HEK293 (cell line): ENCODE measurements around the gene BACH2.

Experiments
- CTCF ChIA-PET: fragments of 350-600 bp; formaldehyde crosslinking; extraction: SDS; loops from one replicate; lab custom pipeline; 2021; ENCODE audit warnings: antibody characterized with exemption; lab: Yijun Ruan, JAX
- POLR2A ChIA-PET: fragments of 300-600 bp; formaldehyde crosslinking; extraction: SDS; loops from one replicate; lab custom pipeline; 2020; ENCODE audit warnings: antibody characterized with exemption, inconsistent platforms; lab: Yijun Ruan, JAX
- H3K27ac ChIP-seq: fragments of 200-500 bp; sonication (Bioruptor generic); 2 replicates; pipeline ENCODE4 v1.5.1; 2014; ENCODE audit warnings: low read depth, low read length, control low read depth, inconsistent platforms; ENCODE audit errors: extremely low read depth
- H3K36me3 ChIP-seq, 2 experiments: fragments of 200-500 bp in 1 of 2; sonication (Bioruptor generic) in 1 of 2; 1 replicate in 1 of 2; 2 replicates in 1 of 2; pipeline ENCODE4 v1.5.1; 2014 to 2017; ENCODE audit warnings: inconsistent platforms in 2 of 2, low read length in 2 of 2; ENCODE audit not compliant: control insufficient read depth in 2 of 2, insufficient read depth in 1 of 2
- H3K4me1 ChIP-seq: fragments of 200-500 bp; sonication (Bioruptor generic); 2 replicates; pipeline ENCODE4 v1.5.1; 2014; ENCODE audit warnings: mild to moderate bottlenecking, low read length, inconsistent platforms; ENCODE audit not compliant: control insufficient read depth, insufficient read depth
- H3K4me3 ChIP-seq: 2 replicates; pipeline ENCODE4 v1.5.1; 2011; ENCODE audit warnings: low read depth, mild to moderate bottlenecking, control low read depth, low read length, moderate library complexity
- H3K9me3 ChIP-seq: fragments of 200-500 bp; sonication (Bioruptor generic); 2 replicates; pipeline ENCODE4 v1.5.1; 2014; ENCODE audit warnings: low read depth, low read length, inconsistent platforms; ENCODE audit not compliant: control insufficient read depth, insufficient read depth
- AEBP2 ChIP-seq: fragments of 450-650 bp; formaldehyde crosslinking; IDR thresholded peaks from 2 replicates; pipeline ENCODE4 v1.5.1; 2016; ENCODE audit warnings: missing biosample characterization, missing genetic modification characterization, borderline replicate concordance
- EGR2 ChIP-seq: fragments of 450-650 bp; formaldehyde crosslinking; IDR thresholded peaks from 2 replicates; pipeline ENCODE4 v1.5.1; 2016; ENCODE audit warnings: low read depth, missing biosample characterization, missing genetic modification characterization
- KLF1 ChIP-seq: fragments of 450-650 bp; formaldehyde crosslinking; IDR thresholded peaks from 2 replicates; pipeline ENCODE4 v1.5.1; 2016; ENCODE audit warnings: missing biosample characterization, missing genetic modification characterization
- KLF7 ChIP-seq: fragments of 450-650 bp; formaldehyde crosslinking; IDR thresholded peaks from 2 replicates; pipeline ENCODE4 v1.5.1; 2016; ENCODE audit warnings: missing biosample characterization, missing genetic modification characterization, borderline replicate concordance
- KLF8 ChIP-seq: fragments of 450-650 bp; formaldehyde crosslinking; IDR thresholded peaks from 2 replicates; pipeline ENCODE4 v1.5.1; 2016; ENCODE audit warnings: missing biosample characterization, missing genetic modification characterization
- MZF1 ChIP-seq: fragments of 450-650 bp; formaldehyde crosslinking; IDR thresholded peaks from 2 replicates; pipeline ENCODE4 v1.5.1; 2017; ENCODE audit warnings: missing biosample characterization, missing genetic modification characterization, borderline replicate concordance
- ZBTB44 ChIP-seq: fragments of 450-650 bp; IDR thresholded peaks from 2 replicates; pipeline ENCODE4 v1.5.1; 2018; ENCODE audit warnings: missing biosample characterization, mild to moderate bottlenecking, missing genetic modification characterization
- ZFHX2 ChIP-seq: fragments of 450-650 bp; formaldehyde crosslinking; conservative IDR thresholded peaks from 2 replicates; pipeline ENCODE4 v1.5.1; 2016; ENCODE audit warnings: missing biosample characterization, missing genetic modification characterization
- ZIC2 ChIP-seq: fragments of 450-650 bp; formaldehyde crosslinking; IDR thresholded peaks from 2 replicates; pipeline ENCODE4 v1.5.1; 2016; ENCODE audit warnings: missing biosample characterization, missing genetic modification characterization
- ZNF138 ChIP-seq: fragments of 450-650 bp; formaldehyde crosslinking; IDR thresholded peaks from 2 replicates; pipeline ENCODE4 v1.5.1; 2016; ENCODE audit warnings: missing biosample characterization, missing genetic modification characterization, borderline replicate concordance
- ZNF174 ChIP-seq: fragments of 450-650 bp; formaldehyde crosslinking; IDR thresholded peaks from 2 replicates; pipeline ENCODE4 v1.5.0; 2017; ENCODE audit warnings: missing biosample characterization, mild to moderate bottlenecking, missing genetic modification characterization
- ZNF221 ChIP-seq: fragments of 450-650 bp; formaldehyde crosslinking; IDR thresholded peaks from 2 replicates; pipeline ENCODE4 v1.5.1; 2017; ENCODE audit warnings: missing biosample characterization, missing genetic modification characterization, borderline replicate concordance
- ZNF280C ChIP-seq: fragments of 450-650 bp; formaldehyde crosslinking; IDR thresholded peaks from 2 replicates; pipeline ENCODE4 v1.5.1; 2016; ENCODE audit warnings: missing biosample characterization, missing genetic modification characterization
- ZNF423 ChIP-seq: fragments of 450-650 bp; formaldehyde crosslinking; IDR thresholded peaks from 2 replicates; pipeline ENCODE4 v1.5.1; 2016; ENCODE audit warnings: missing biosample characterization, missing genetic modification characterization
- ZNF48 ChIP-seq: fragments of 450-650 bp; formaldehyde crosslinking; IDR thresholded peaks from 2 replicates; pipeline ENCODE4 v1.5.1; 2016; ENCODE audit warnings: missing biosample characterization, missing genetic modification characterization

Gene BACH2

GRCh38 chr6:89986650-89987074 lies 310.0 kb downstream of the BACH2 start:
- Histone ChIP-seq H3K4me3 (no peak overlapping the region), H3K4me1 (peaks cover 3% of the 10 kb centered on the region; the same call in 1 of the 2 replicates), H3K9me3 (no peaks in the 10 kb centered on the region)
- CTCF ChIA-PET, result interaction anchor here (0.6 to 2.1 kb wide), 9 partner anchors 11 to 1955 kb away, joined by 3 to 12 read pairs (median 3); no protein-coding TSS in a partner anchor
- TF ChIP-seq EGR2 (peak; percentile 29; the same call in 1 of the 2 replicates), KLF7 (tag by site-specific recombination) (no peak), KLF8 (no peak), ZFHX2 (tag by site-specific recombination) (peak; percentile 36; the same call in 1 of the 2 replicates)
- TF ChIP-seq, all 188 proteins: peak for 2
- Histone ChIP-seq H3K27ac (no peak overlapping the region), H3K36me3 (no peaks in the 10 kb centered on the region)
- POLR2A ChIA-PET, result interaction anchor here (1.0 to 1.2 kb wide), 2 partner anchors 13 to 46 kb away, joined by 3 to 4 read pairs; no protein-coding TSS in a partner anchor

- Histone ChIP-seq H3K27ac (no peak overlapping the region), H3K4me1 (peaks cover 3% of the 10 kb centered on the region; the same call in 1 of the 2 replicates), H3K9me3 (no peaks in the 10 kb centered on the region), H3K4me3 (no peak overlapping the region), H3K36me3 (no peaks in the 10 kb centered on the region)
- POLR2A ChIA-PET, result interaction anchor here (0.7 to 1.2 kb wide), 3 partner anchors 14 to 45 kb away, joined by 3 to 4 read pairs (median 3); no protein-coding TSS in a partner anchor
- TF ChIP-seq ZFHX2 (tag by site-specific recombination) (peak; percentile 91), ZNF280C (tag by site-specific recombination) (no peak), ZNF138 (tag by site-specific recombination) (no peak), ZBTB44 (tag by site-specific recombination) (no peak), AEBP2 (no peak), ZNF423 (tag by site-specific recombination) (no peak), MZF1 (tag by site-specific recombination) (no peak), KLF1 (no peak), ZIC2 (tag by site-specific recombination) (no peak), EGR2 (peak; percentile 75), ZNF174 (tag by site-specific recombination) (no peak), ZNF221 (tag by site-specific recombination) (no peak), ZNF48 (tag by site-specific recombination) (no peak)
- CTCF ChIA-PET, result interaction anchor here (0.7 to 1.3 kb wide), 6 partner anchors 11 to 407 kb away, joined by 3 to 5 read pairs (median 3); no protein-coding TSS in a partner anchor
Measured at GRCh38 chr6:89985751-89986493, 310.7 kb downstream of the BACH2 start.
